ENCODE measurements around the gene OR7C1. TPM values are rescaled to one million over a fixed set of nuclear protein-coding genes. Genes with fewer than 3 reads are reported as not detected.

The OR7C1 gene
- total RNA-seq, 1 experiment from 2014 or later, result not detected

DNA sequence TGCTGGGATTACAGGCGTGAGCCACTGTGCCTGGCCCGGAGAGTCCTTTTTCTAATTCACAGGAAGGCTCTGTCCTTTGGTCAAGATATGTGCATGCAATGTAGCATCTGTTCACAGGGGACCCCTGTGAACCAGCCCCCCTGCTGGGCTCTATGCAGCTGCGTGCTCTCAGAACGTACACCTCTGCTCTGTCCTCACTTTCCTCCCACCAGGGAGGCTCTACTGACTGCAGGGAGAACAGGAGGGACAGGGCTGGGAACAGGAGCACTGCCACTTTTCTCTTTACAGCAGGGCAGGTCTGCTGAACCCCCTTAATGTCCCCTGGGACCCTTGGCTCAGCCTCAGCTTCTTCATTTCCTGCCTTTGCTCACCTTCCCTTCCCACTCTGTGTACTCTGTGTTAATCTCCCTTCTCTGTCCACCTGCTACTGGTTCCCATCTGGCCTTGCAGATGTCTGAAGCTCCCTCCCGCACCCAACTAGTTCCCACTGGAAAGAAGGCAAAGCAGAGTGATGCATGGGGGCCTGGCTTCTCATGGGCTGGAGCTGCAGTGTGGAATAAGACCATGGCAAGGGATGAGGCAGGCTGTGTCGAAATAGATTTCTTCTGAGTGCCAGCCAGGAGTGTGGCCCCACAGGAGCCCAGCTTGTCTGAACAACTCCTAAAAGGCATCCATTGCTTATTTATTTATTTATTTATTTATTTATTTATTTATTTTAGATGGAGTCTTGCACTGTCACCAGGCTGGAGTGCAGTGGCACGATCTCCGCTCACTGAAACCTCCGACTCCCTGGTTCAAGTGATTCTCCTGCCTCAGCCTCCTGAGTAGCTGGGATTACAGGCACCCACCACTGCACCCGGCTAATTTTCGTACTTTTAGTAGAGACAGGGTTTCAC is 63.8 kb downstream of the OR7C1 start:
- no peaks in the 10 kb centered on the region for H3K27me3 ChIP-seq (ENCODE audit: insufficient read depth, low read depth)
- intact Hi-C loops (cut with micrococcal nuclease; ENCODE audit: unreplicated experiment), result no loop called here
- no peaks in the 10 kb centered on the region for H3F3A ChIP-seq (ENCODE audit: insufficient read depth, low read depth)
- no peak overlapping the region for H3K27ac ChIP-seq
- ChIA-PET POLR2A (ENCODE audit: unreplicated experiment) (no interaction called here), CTCF (no interaction called here)
- BruUV-seq (replicated peaks), result no TSS peak
- no peak overlapping the region for H3K4me2 ChIP-seq
- no peaks in the 10 kb centered on the region for H4K20me1 ChIP-seq (ENCODE audit: insufficient read depth)
- H3K36me3 ChIP-seq (ENCODE audit: low read depth), result no peaks in the 10 kb centered on the region
- no peaks in the 10 kb centered on the region for H3K79me2 ChIP-seq (ENCODE audit: low read depth)
- DNase-seq, result no peak
- no peak overlapping the region for H3K4me3 ChIP-seq
- H3K9me2 ChIP-seq (ENCODE audit: insufficient read depth), result no peaks in the 10 kb centered on the region
- no peak for TF ChIP-seq EZH2 (IDR thresholded peaks at IDR 0.05; ENCODE audit: low read depth)
- TF ChIP-seq, protein P1, sequence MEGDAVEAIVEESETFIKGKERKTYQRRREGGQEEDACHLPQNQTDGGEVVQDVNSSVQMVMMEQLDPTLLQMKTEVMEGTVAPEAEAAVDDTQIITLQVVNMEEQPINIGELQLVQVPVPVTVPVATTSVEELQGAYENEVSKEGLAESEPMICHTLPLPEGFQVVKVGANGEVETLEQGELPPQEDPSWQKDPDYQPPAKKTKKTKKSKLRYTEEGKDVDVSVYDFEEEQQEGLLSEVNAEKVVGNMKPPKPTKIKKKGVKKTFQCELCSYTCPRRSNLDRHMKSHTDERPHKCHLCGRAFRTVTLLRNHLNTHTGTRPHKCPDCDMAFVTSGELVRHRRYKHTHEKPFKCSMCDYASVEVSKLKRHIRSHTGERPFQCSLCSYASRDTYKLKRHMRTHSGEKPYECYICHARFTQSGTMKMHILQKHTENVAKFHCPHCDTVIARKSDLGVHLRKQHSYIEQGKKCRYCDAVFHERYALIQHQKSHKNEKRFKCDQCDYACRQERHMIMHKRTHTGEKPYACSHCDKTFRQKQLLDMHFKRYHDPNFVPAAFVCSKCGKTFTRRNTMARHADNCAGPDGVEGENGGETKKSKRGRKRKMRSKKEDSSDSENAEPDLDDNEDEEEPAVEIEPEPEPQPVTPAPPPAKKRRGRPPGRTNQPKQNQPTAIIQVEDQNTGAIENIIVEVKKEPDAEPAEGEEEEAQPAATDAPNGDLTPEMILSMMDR (conservative IDR thresholded peaks at IDR 0.05), result no peak
- no peaks in the 10 kb centered on the region for H3K9me3 ChIP-seq (ENCODE audit: insufficient read depth, low read depth)
- no peak overlapping the region for H2AFZ ChIP-seq
- no peaks in the 10 kb centered on the region for H3K4me1 ChIP-seq (replicated peaks; ENCODE audit: insufficient read depth)

DNA sequence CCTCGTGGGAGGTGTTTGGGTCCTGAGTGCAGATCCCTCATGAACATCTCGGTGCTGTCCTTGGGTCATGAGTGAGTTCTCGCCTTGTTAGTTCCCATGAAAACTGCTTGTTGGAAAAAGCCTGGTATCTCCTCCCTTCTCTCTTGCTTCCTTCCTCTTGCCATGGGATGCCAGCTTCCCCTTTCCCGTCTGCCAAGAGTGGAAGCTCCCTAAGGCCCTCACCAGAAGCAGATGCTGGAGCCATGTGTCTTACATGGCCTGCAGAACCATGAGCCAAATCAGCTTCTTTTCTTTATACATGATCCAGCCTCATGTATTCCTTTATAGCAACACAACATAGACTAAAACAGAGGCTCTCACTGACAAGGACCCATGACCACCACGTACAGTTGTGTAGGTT is 64.8 kb downstream of the OR7C1 start:
- Histone ChIP-seq H3K9me3 (ENCODE audit: insufficient read depth, low read depth) (no peaks in the 10 kb centered on the region), H3K9me2 (ENCODE audit: insufficient read depth) (no peaks in the 10 kb centered on the region), H3F3A (ENCODE audit: insufficient read depth, low read depth) (no peaks in the 10 kb centered on the region), H3K27ac (no peak overlapping the region), H3K4me3 (no peak overlapping the region), H4K20me1 (ENCODE audit: insufficient read depth) (no peaks in the 10 kb centered on the region), H3K27me3 (ENCODE audit: insufficient read depth, low read depth) (no peaks in the 10 kb centered on the region), H2AFZ (no peak overlapping the region), H3K4me2 (no peak overlapping the region), H3K4me1 (replicated peaks; ENCODE audit: insufficient read depth) (no peaks in the 10 kb centered on the region), H3K36me3 (ENCODE audit: low read depth) (no peaks in the 10 kb centered on the region), H3K79me2 (ENCODE audit: low read depth) (no peaks in the 10 kb centered on the region)
- CTCF ChIA-PET, result no interaction called here
- intact Hi-C loops (cut with micrococcal nuclease; ENCODE audit: unreplicated experiment), result no loop called here
- BruUV-seq (replicated peaks), result no TSS peak
- no peak for DNase-seq
- POLR2A ChIA-PET (ENCODE audit: unreplicated experiment), result no interaction called here
- TF ChIP-seq EZH2 (IDR thresholded peaks at IDR 0.05; ENCODE audit: low read depth), result no peak
- TF ChIP-seq, protein P1 (conservative IDR thresholded peaks at IDR 0.05), result no peak

- H3K9me2 ChIP-seq (ENCODE audit: insufficient read depth), result no peaks in the 10 kb centered on the region
- CTCF ChIA-PET, result no interaction called here
- no peaks in the 10 kb centered on the region; the same call in 1 of the 2 replicates for H3F3A ChIP-seq (ENCODE audit: insufficient read depth, low read depth)
- no peak overlapping the region for H3K4me2 ChIP-seq
- no peaks in the 10 kb centered on the region for H3K36me3 ChIP-seq (ENCODE audit: low read depth)
- TF ChIP-seq EZH2 (IDR thresholded peaks at IDR 0.05; ENCODE audit: low read depth), result no peak
- TF ChIP-seq, protein P1 (conservative IDR thresholded peaks at IDR 0.05), result no peak
- no peak overlapping the region for H2AFZ ChIP-seq
- H3K9me3 ChIP-seq (ENCODE audit: insufficient read depth, low read depth), result no peaks in the 10 kb centered on the region
- H3K27ac ChIP-seq, result no peak overlapping the region
- no peaks in the 10 kb centered on the region for H3K4me1 ChIP-seq (replicated peaks; ENCODE audit: insufficient read depth)
- intact Hi-C loops (cut with micrococcal nuclease; ENCODE audit: unreplicated experiment), result no loop called here
- H3K27me3 ChIP-seq (ENCODE audit: insufficient read depth, low read depth), result no peaks in the 10 kb centered on the region
- no TSS peak for BruUV-seq (replicated peaks)
- H3K4me3 ChIP-seq, result no peak overlapping the region
- DNase-seq, result no peak
- POLR2A ChIA-PET (ENCODE audit: unreplicated experiment), result no interaction called here
- H4K20me1 ChIP-seq (ENCODE audit: insufficient read depth), result no peaks in the 10 kb centered on the region
- H3K79me2 ChIP-seq (ENCODE audit: low read depth), result no peaks in the 10 kb centered on the region
Observed at GRCh38 chr19:14769201-14769600, 65.8 kb downstream of the OR7C1 start.

Measured in PC-9 (cell line).